PC-9 (cell line): ENCODE results near the gene LOC101059915.
"Not testable (repeated sequence)": the region's sequence is repeated elsewhere in the genome, so short reads cannot be mapped to it uniquely, and the experiment has no call there.

Experiments
- BruUV-seq: library from RNA; stranded (reverse); fragments of 400-500 nt; replicated peaks from 2 replicates; lab custom pipeline; 2021; lab: Mats Ljungman, UMichigan
- CTCF ChIA-PET: fragments of 300-600 bp; sonication (Branson Sonifier 250); formaldehyde crosslinking; loops from one replicate; lab custom pipeline; 2022; ENCODE audit warnings: antibody characterized with exemption; lab: Charles Lee
- POLR2A ChIA-PET: fragments of 300-600 bp; sonication (Branson Sonifier 250); formaldehyde crosslinking; loops from one replicate; lab custom pipeline; 2022; ENCODE audit warnings: antibody characterized with exemption; ENCODE audit not compliant: unreplicated experiment; lab: Charles Lee
- DNase-seq, 2 experiments: peaks; one replicate each; pipeline versions ENCODE4 v3.0.0 to v3.0.0-alpha.2; 2015 to 2022; ENCODE audit warnings: mixed read lengths in 1 of 2
- H2AFZ ChIP-seq: fragments of 200-600 bp; sonication (generic); 2 replicates; pipeline ENCODE4 v1.8.1; 2017; ENCODE audit warnings: antibody characterized with exemption
- H3F3A ChIP-seq: fragments of 200-600 bp; sonication (generic); 2 replicates; pipeline ENCODE4 v1.8.1; 2017; ENCODE audit warnings: antibody characterized with exemption, mild to moderate bottlenecking, low read depth; ENCODE audit not compliant: insufficient read depth
- H3K27ac ChIP-seq: fragments of 200-600 bp; sonication (generic); 2 replicates; pipeline ENCODE4 v1.6.1; 2016; ENCODE audit warnings: mixed run types
- H3K27me3 ChIP-seq: fragments of 200-600 bp; sonication (generic); 2 replicates; pipeline ENCODE4 v1.6.1; 2016; ENCODE audit warnings: low read depth, mixed run types; ENCODE audit not compliant: insufficient read depth
- H3K36me3 ChIP-seq: fragments of 200-600 bp; sonication (generic); 2 replicates; pipeline ENCODE4 v1.6.1; 2016; ENCODE audit warnings: low read depth, mixed run types
- H3K4me1 ChIP-seq: fragments of 200-600 bp; sonication (generic); replicated peaks from 2 replicates; pipeline ENCODE4 v1.6.1; 2016; ENCODE audit warnings: mixed run types; ENCODE audit not compliant: insufficient read depth
- H3K4me2 ChIP-seq: fragments of 200-600 bp; sonication (generic); 2 replicates; pipeline ENCODE4 v1.6.1; 2017; ENCODE audit warnings: mixed run types
- H3K4me3 ChIP-seq: fragments of 200-600 bp; sonication (generic); 2 replicates; pipeline ENCODE4 v1.6.1; 2016; ENCODE audit warnings: mixed run types
- H3K79me2 ChIP-seq: fragments of 200-600 bp; sonication (generic); 2 replicates; pipeline ENCODE4 v1.6.1; 2017; ENCODE audit warnings: low read depth, mixed run types
- H3K9me2 ChIP-seq: fragments of 200-600 bp; sonication (generic); 2 replicates; pipeline ENCODE4 v1.8.1; 2017; ENCODE audit warnings: mild to moderate bottlenecking; ENCODE audit not compliant: insufficient read depth
- H3K9me3 ChIP-seq: fragments of 200-600 bp; sonication (generic); 2 replicates; pipeline ENCODE4 v1.8.1; 2016; ENCODE audit warnings: low read depth; ENCODE audit not compliant: insufficient read depth
- H4K20me1 ChIP-seq: fragments of 200-600 bp; sonication (generic); 2 replicates; pipeline ENCODE4 v1.8.1; 2017; ENCODE audit not compliant: insufficient read depth
- CTCF ChIP-seq: fragments of 200-600 bp; sonication (generic); conservative IDR thresholded peaks from 2 replicates; pipeline ENCODE4 v1.6.1; 2017; ENCODE audit warnings: mixed run types, antibody characterized with exemption, mild to moderate bottlenecking, moderate library complexity
- EZH2 ChIP-seq: fragments of 200-600 bp; sonication (generic); IDR thresholded peaks from 2 replicates; pipeline ENCODE4 v1.8.0; 2017; ENCODE audit warnings: antibody characterized with exemption, low read depth
- intact Hi-C: fragments of 100-400 bp; cut with micrococcal nuclease; formaldehyde crosslinking; loops from one replicate; pipeline ENCODE4 v1.10.0; 2022; ENCODE audit not compliant: unreplicated experiment

LOC101059915 gene

GRCh38 chrX:71677195-71677594, 9.8 kb downstream of the LOC101059915 start:
- H3K4me1 ChIP-seq, H3K36me3 ChIP-seq, BruUV-seq, intact Hi-C loops, H3K27ac ChIP-seq, H3K4me2 ChIP-seq, H4K20me1 ChIP-seq, H2AFZ ChIP-seq, CTCF ChIA-PET, DNase-seq, H3F3A ChIP-seq, H3K9me3 ChIP-seq, H3K4me3 ChIP-seq, H3K9me2 ChIP-seq, POLR2A ChIA-PET, H3K79me2 ChIP-seq: not testable (repeated sequence)
- peaks cover 18% of the 10 kb centered on the region for H3K27me3 ChIP-seq

GRCh38 chrX:71679575-71680207, 12.3 kb downstream of the LOC101059915 start:
- H3K27me3 ChIP-seq = no peaks in the 10 kb centered on the region; the same call in 1 of the 2 replicates
- no peaks in the 10 kb centered on the region for H3K79me2 ChIP-seq
- H3K27ac ChIP-seq = no peak overlapping the region
- no peak overlapping the region for H2AFZ ChIP-seq
- H4K20me1 ChIP-seq = no peaks in the 10 kb centered on the region
- ChIA-PET POLR2A (no interaction called here), CTCF (no interaction called here)
- BruUV-seq = no TSS peak
- no peaks in the 10 kb centered on the region for H3K9me3 ChIP-seq
- H3K9me2 ChIP-seq = no peaks in the 10 kb centered on the region
- no peaks in the 10 kb centered on the region for H3F3A ChIP-seq
- H3K4me3 ChIP-seq = no peak overlapping the region
- H3K4me1 ChIP-seq = no peaks in the 10 kb centered on the region
- no peaks in the 10 kb centered on the region for H3K36me3 ChIP-seq
- intact Hi-C loops = no loop called here
- H3K4me2 ChIP-seq = no peak overlapping the region
- no peak for TF ChIP-seq EZH2
- no peak for TF ChIP-seq CTCF
- DNase-seq = no peak

GRCh38 chrX:71696641-71697465, 29.5 kb downstream of the LOC101059915 start:
- BruUV-seq, H3K4me1 ChIP-seq, H3K4me2 ChIP-seq, intact Hi-C loops, H3K27me3 ChIP-seq, H3K36me3 ChIP-seq, CTCF ChIA-PET, H3K9me2 ChIP-seq, H3F3A ChIP-seq, H3K4me3 ChIP-seq, POLR2A ChIA-PET, H4K20me1 ChIP-seq, H3K27ac ChIP-seq, DNase-seq, H3K9me3 ChIP-seq, H2AFZ ChIP-seq, H3K79me2 ChIP-seq: not testable (repeated sequence)

GRCh38 chrX:71697466-71698298, 30.3 kb downstream of the LOC101059915 start:
- H3K9me3 ChIP-seq, H3K4me3 ChIP-seq, H3F3A ChIP-seq, H2AFZ ChIP-seq, H3K27ac ChIP-seq, intact Hi-C loops, H3K27me3 ChIP-seq, BruUV-seq, H3K79me2 ChIP-seq, H3K4me1 ChIP-seq, H4K20me1 ChIP-seq, DNase-seq, H3K36me3 ChIP-seq, CTCF ChIA-PET, POLR2A ChIA-PET, H3K4me2 ChIP-seq, H3K9me2 ChIP-seq: not testable (repeated sequence)

- H3F3A ChIP-seq, H3K27me3 ChIP-seq, H3K4me1 ChIP-seq, BruUV-seq, H3K36me3 ChIP-seq, H3K4me3 ChIP-seq, intact Hi-C loops, H3K27ac ChIP-seq, H3K4me2 ChIP-seq, H3K79me2 ChIP-seq, POLR2A ChIA-PET, H4K20me1 ChIP-seq, H3K9me3 ChIP-seq, CTCF ChIA-PET, DNase-seq, H3K9me2 ChIP-seq, H2AFZ ChIP-seq: not testable (repeated sequence)
These were observed 31.1 kb downstream of the LOC101059915 start for GRCh38 chrX:71698299-71699022.

GRCh38 chrX:71699023-71699344, 31.6 kb downstream of the LOC101059915 start:
- H4K20me1 ChIP-seq, H3K36me3 ChIP-seq, H3F3A ChIP-seq, intact Hi-C loops, H3K4me3 ChIP-seq, H3K27ac ChIP-seq, H2AFZ ChIP-seq, H3K4me1 ChIP-seq, H3K27me3 ChIP-seq, H3K9me2 ChIP-seq, H3K9me3 ChIP-seq, CTCF ChIA-PET, H3K4me2 ChIP-seq, POLR2A ChIA-PET, H3K79me2 ChIP-seq, BruUV-seq, DNase-seq: not testable (repeated sequence)
